Loucy (cell line): ENCODE measurements around the gene HEATR1.

Source experiments
- H2AFZ ChIP-seq: fragments of 200-600 bp; sonication (generic); 2 replicates; pipeline ENCODE4 v1.6.0; 2016; ENCODE audit warnings: antibody characterized with exemption, mild to moderate bottlenecking, low read length, moderate library complexity
- H3F3A ChIP-seq: fragments of 200-600 bp; 2 replicates; pipeline ENCODE4 v1.6.0; 2016; ENCODE audit warnings: antibody characterized with exemption, low read depth, mild to moderate bottlenecking
- H3K27me3 ChIP-seq: fragments of 200-600 bp; sonication (generic); 2 replicates; pipeline ENCODE4 v1.6.1; 2014; ENCODE audit warnings: low read length, mild to moderate bottlenecking; ENCODE audit not compliant: insufficient read depth, poor library complexity, severe bottlenecking
- H3K36me3 ChIP-seq: fragments of 200-600 bp; sonication (generic); 2 replicates; pipeline ENCODE4 v1.6.1; 2016; ENCODE audit warnings: low read length; ENCODE audit not compliant: insufficient read depth
- H3K4me1 ChIP-seq: fragments of 200-600 bp; sonication (generic); 2 replicates; pipeline ENCODE4 v1.5.1; 2014; ENCODE audit warnings: low read length, mild to moderate bottlenecking; ENCODE audit not compliant: insufficient read depth, poor library complexity, severe bottlenecking
- H3K4me2 ChIP-seq: fragments of 200-600 bp; sonication (generic); 2 replicates; pipeline ENCODE4 v1.6.0; 2014; ENCODE audit warnings: antibody characterized with exemption, low read length, low read depth, mild to moderate bottlenecking; ENCODE audit not compliant: poor library complexity, severe bottlenecking
- H3K4me3 ChIP-seq: fragments of 200-600 bp; sonication (generic); 2 replicates; pipeline ENCODE4 v1.5.1; 2014; ENCODE audit warnings: low read length, mild to moderate bottlenecking, mixed read lengths; ENCODE audit not compliant: poor library complexity, severe bottlenecking
- H3K79me2 ChIP-seq: fragments of 200-600 bp; sonication (generic); 2 replicates; pipeline ENCODE4 v1.6.1; 2014; ENCODE audit warnings: low read length; ENCODE audit not compliant: insufficient read depth
- H3K9ac ChIP-seq: fragments of 200-600 bp; sonication (generic); 2 replicates; pipeline ENCODE4 v1.6.0; 2014; ENCODE audit warnings: mild to moderate bottlenecking, low read depth, low read length, moderate library complexity; ENCODE audit not compliant: poor library complexity, severe bottlenecking
- H3K9me2 ChIP-seq: fragments of 200-600 bp; sonication (generic); replicated peaks from 2 replicates; pipeline ENCODE4 v1.6.1; 2016; ENCODE audit warnings: low read depth, low read length, mixed read lengths
- H3K9me3 ChIP-seq: fragments of 200-600 bp; sonication (generic); 2 replicates; pipeline ENCODE4 v1.6.1; 2014; ENCODE audit warnings: mild to moderate bottlenecking, antibody characterized with exemption, low read length, low read depth; ENCODE audit not compliant: insufficient read depth
- H4K20me1 ChIP-seq: fragments of 200-600 bp; sonication (generic); 2 replicates; pipeline ENCODE4 v1.6.0; 2014; ENCODE audit warnings: antibody characterized with exemption, low read length, mild to moderate bottlenecking; ENCODE audit not compliant: insufficient read depth, poor library complexity, severe bottlenecking
- CTCF ChIP-seq: fragments of 200-600 bp; sonication (generic); conservative IDR thresholded peaks from 2 replicates; pipeline ENCODE4 v1.5.1; 2014; ENCODE audit warnings: mild to moderate bottlenecking, antibody characterized with exemption, low read length
- EZH2phosphoT487 ChIP-seq: fragments of 200-600 bp; IDR thresholded peaks from 2 replicates; pipeline ENCODE4 v1.6.1; 2018; ENCODE audit warnings: antibody characterized with exemption, mild to moderate bottlenecking, moderate library complexity, borderline replicate concordance

Gene HEATR1

GRCh38 chr1:236515443-236515958 is 88.8 kb downstream of the HEATR1 start:
- no peaks in the 10 kb centered on the region for H3K36me3 ChIP-seq
- no peak overlapping the region for H3K4me2 ChIP-seq
- H3K79me2 ChIP-seq = no peaks in the 10 kb centered on the region
- H3F3A ChIP-seq = no peaks in the 10 kb centered on the region
- H3K27me3 ChIP-seq = no peaks in the 10 kb centered on the region
- H4K20me1 ChIP-seq = no peaks in the 10 kb centered on the region
- no peaks in the 10 kb centered on the region for H3K4me1 ChIP-seq
- no peak overlapping the region for H3K9ac ChIP-seq
- TF ChIP-seq EZH2phosphoT487 (no peak), CTCF (no peak)
- no peaks in the 10 kb centered on the region for H3K9me3 ChIP-seq
- H3K4me3 ChIP-seq = no peak overlapping the region
- no peak overlapping the region for H2AFZ ChIP-seq
- no peaks in the 10 kb centered on the region for H3K9me2 ChIP-seq

GRCh38 chr1:236514703-236515442 is 89.4 kb downstream of the HEATR1 start:
- no peaks in the 10 kb centered on the region for H3K9me2 ChIP-seq
- H3K36me3 ChIP-seq = no peaks in the 10 kb centered on the region
- H3K27me3 ChIP-seq = no peaks in the 10 kb centered on the region
- no peak overlapping the region for H3K4me2 ChIP-seq
- H3F3A ChIP-seq = no peaks in the 10 kb centered on the region
- H3K4me1 ChIP-seq = no peaks in the 10 kb centered on the region
- H3K9ac ChIP-seq = no peak overlapping the region
- no peak overlapping the region for H2AFZ ChIP-seq
- TF ChIP-seq EZH2phosphoT487 (no peak), CTCF (no peak)
- no peaks in the 10 kb centered on the region for H3K9me3 ChIP-seq
- H4K20me1 ChIP-seq = no peaks in the 10 kb centered on the region
- no peaks in the 10 kb centered on the region for H3K79me2 ChIP-seq
- no peak overlapping the region for H3K4me3 ChIP-seq

GRCh38 chr1:236511735-236512418 is 92.4 kb downstream of the HEATR1 start:
- no peak for TF ChIP-seq EZH2phosphoT487
- no peak for TF ChIP-seq CTCF
- H3K9me3 ChIP-seq = no peaks in the 10 kb centered on the region
- no peak overlapping the region for H2AFZ ChIP-seq
- no peaks in the 10 kb centered on the region for H3K27me3 ChIP-seq
- H3K36me3 ChIP-seq = no peaks in the 10 kb centered on the region
- no peaks in the 10 kb centered on the region for H3K9me2 ChIP-seq
- H3K4me3 ChIP-seq = no peak overlapping the region
- no peak overlapping the region for H3K9ac ChIP-seq
- H4K20me1 ChIP-seq = no peaks in the 10 kb centered on the region
- H3F3A ChIP-seq = no peaks in the 10 kb centered on the region
- no peaks in the 10 kb centered on the region for H3K79me2 ChIP-seq
- no peak overlapping the region for H3K4me2 ChIP-seq
- H3K4me1 ChIP-seq = no peaks in the 10 kb centered on the region
